Adipocyte (in vitro differentiated cells): Measurements from ENCODE around the gene STARD7.

ENCODE experiments used
- DNase-seq: peaks from one replicate; pipeline ENCODE4 v3.0.0-alpha.2; 2015; ENCODE audit warnings: low read depth
- H3K27me3 ChIP-seq: replicated peaks from 2 replicates; pipeline ENCODE4 v1.7.0; 2013; ENCODE audit warnings: mild to moderate bottlenecking, low read length, moderate library complexity; ENCODE audit not compliant: control insufficient read depth, insufficient read depth
- H3K36me3 ChIP-seq: 2 replicates; pipeline ENCODE4 v1.7.0; 2013; ENCODE audit warnings: low read length, mild to moderate bottlenecking, moderate library complexity; ENCODE audit not compliant: control insufficient read depth, insufficient read depth, severe bottlenecking
- H3K4me1 ChIP-seq: 2 replicates; pipeline ENCODE4 v1.7.0; 2013; ENCODE audit warnings: mild to moderate bottlenecking, low read length, moderate library complexity; ENCODE audit not compliant: control insufficient read depth, insufficient read depth
- H3K4me3 ChIP-seq: 2 replicates; pipeline ENCODE4 v1.7.0; 2013; ENCODE audit warnings: mild to moderate bottlenecking, low read length, moderate library complexity
- H3K9ac ChIP-seq: 2 replicates; pipeline ENCODE4 v1.7.0; 2013; ENCODE audit warnings: mild to moderate bottlenecking, low read length, moderate library complexity
- H3K9me3 ChIP-seq: 2 replicates; pipeline ENCODE4 v1.7.0; 2013; ENCODE audit warnings: mild to moderate bottlenecking, low read length, moderate library complexity; ENCODE audit not compliant: control insufficient read depth

Gene STARD7

DNA sequence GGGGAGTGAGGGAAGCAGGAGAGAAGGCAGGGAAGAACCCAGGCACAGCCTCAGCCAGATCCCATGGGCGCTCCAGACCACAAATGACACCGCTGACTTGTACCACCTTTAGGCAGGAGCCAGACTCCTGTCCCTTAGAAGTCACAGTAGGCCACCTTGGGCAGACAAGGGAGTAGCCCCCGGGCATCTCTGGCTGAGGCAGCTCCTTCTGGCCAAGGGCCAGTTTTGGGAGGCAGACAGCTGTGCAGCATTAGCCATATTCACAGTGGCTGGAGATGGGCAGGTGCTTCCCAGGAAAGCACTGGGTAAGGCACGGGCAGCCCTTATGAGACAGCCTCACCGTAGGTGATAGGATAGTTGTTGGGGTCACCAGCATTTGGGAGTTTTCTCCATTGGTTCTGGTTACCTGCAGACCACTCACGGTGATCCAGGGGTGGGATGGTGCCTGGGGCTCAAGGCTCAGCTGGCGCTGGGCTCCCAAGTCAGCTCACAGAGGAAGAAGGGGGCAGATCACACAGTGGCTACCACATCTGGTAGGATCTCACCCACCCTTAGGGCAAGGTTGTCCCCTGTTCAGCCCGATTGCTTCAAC, 72.4 kb downstream of the STARD7 start:
- H3K27me3 ChIP-seq = peaks cover 47% of the 10 kb centered on the region
- no peaks in the 10 kb centered on the region for H3K4me1 ChIP-seq
- no peaks in the 10 kb centered on the region for H3K36me3 ChIP-seq
- H3K4me3 ChIP-seq = no peak overlapping the region
- DNase-seq = no peak
- H3K9ac ChIP-seq = no peak overlapping the region
- H3K9me3 ChIP-seq = no peaks in the 10 kb centered on the region

DNA sequence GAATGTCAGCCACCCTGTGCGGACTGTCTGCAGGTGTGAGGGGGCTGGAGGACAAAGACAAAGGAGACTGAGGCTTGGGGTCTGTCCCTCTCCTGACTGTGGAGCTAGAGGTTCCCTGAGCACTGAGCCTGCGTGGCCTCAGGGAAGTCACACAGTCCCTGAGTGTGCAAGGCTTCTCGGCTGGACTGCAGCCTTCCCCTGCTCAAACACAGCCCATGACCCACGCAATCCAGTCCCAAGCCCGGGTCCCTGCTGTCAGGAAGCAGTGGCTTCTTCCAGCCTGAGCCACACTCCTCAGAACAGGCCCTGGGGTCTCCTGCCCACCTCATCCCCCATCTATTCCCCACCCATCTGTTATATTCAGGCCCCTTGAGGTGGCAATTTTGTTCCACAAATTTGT, 73.0 kb downstream of the STARD7 start:
- Histone ChIP-seq H3K27me3 (peaks cover 47% of the 10 kb centered on the region), H3K4me1 (no peaks in the 10 kb centered on the region), H3K9ac (no peak overlapping the region), H3K9me3 (no peaks in the 10 kb centered on the region), H3K4me3 (no peak overlapping the region), H3K36me3 (no peaks in the 10 kb centered on the region)
- no peak for DNase-seq

DNA sequence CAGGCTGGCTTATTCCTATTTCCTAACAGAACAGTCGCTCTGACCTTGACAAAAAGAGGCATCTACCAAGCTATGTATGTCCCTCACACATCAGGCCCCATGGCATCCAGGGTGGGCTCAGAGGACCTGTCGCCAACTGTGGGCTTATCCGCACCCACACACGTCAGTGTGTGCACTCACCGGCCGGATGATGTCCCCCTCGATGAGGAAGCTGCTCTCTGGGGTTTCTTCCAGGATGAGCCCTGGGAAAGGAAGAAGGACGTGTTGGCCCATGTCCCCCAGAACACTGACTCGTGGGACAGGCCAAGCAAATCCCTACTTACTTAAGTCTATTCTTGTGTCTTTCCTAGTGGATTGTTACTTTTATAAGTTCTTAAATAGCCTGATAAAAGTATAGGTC, 73.5 kb downstream of the STARD7 start:
- Histone ChIP-seq H3K27me3 (peaks cover 47% of the 10 kb centered on the region), H3K9ac (no peak overlapping the region), H3K4me3 (no peak overlapping the region), H3K4me1 (no peaks in the 10 kb centered on the region), H3K9me3 (no peaks in the 10 kb centered on the region), H3K36me3 (no peaks in the 10 kb centered on the region)
- no peak for DNase-seq
